NCI-H2227 (cell line): ENCODE data around the gene PDZD2.
"Not testable (repeated sequence)": the region's sequence is repeated elsewhere in the genome, so short reads cannot be mapped to it uniquely, and the experiment has no call there.

Source experiments
- DNase-seq: peaks from one replicate; lab custom pipeline; 2025; ENCODE audit not compliant: unreplicated experiment; lab: John Stamatoyannopoulos, UW

The PDZD2 gene

GRCh38 chr5:31996909-31997308, 358.0 kb downstream of the PDZD2 start:
- DNase-seq, result no peak

GRCh38 chr5:31999470-31999869, 360.5 kb downstream of the PDZD2 start:
- DNase-seq, result no peak

- no peak for DNase-seq
Observed at GRCh38 chr5:32000731-32001130, 361.8 kb downstream of the PDZD2 start.

- no peak for DNase-seq
Observed at GRCh38 chr5:32001284-32001683, 362.4 kb downstream of the PDZD2 start.

GRCh38 chr5:32001707-32002106, 362.8 kb downstream of the PDZD2 start:
- no peak for DNase-seq

GRCh38 chr5:32002755-32003154, 363.8 kb downstream of the PDZD2 start:
- no peak for DNase-seq

- DNase-seq, result no peak
Observed at GRCh38 chr5:32003981-32004380, 365.1 kb downstream of the PDZD2 start.

GRCh38 chr5:32004404-32004803, 365.5 kb downstream of the PDZD2 start:
- DNase-seq, result no peak

- DNase-seq, result no peak
Observed at GRCh38 chr5:32008746-32009145, 369.8 kb downstream of the PDZD2 start.

GRCh38 chr5:32013658-32014057, 374.7 kb downstream of the PDZD2 start:
- no peak for DNase-seq

- DNase-seq, result no peak
Observed at GRCh38 chr5:32014096-32014745, 375.3 kb downstream of the PDZD2 start.

GRCh38 chr5:32015262-32015661, 376.3 kb downstream of the PDZD2 start:
- DNase-seq, result not testable (repeated sequence)

GRCh38 chr5:32017692-32018367, 378.9 kb downstream of the PDZD2 start:
- DNase-seq, result no peak

GRCh38 chr5:32018476-32019436, 379.8 kb downstream of the PDZD2 start:
- DNase-seq, result no peak

- DNase-seq, result no peak
Observed at GRCh38 chr5:32020271-32020670, 381.3 kb downstream of the PDZD2 start.

- no peak for DNase-seq
Observed at GRCh38 chr5:32020946-32021345, 382.0 kb downstream of the PDZD2 start.

GRCh38 chr5:32021771-32022170, 382.8 kb downstream of the PDZD2 start:
- no peak for DNase-seq

GRCh38 chr5:32022638-32023037, 383.7 kb downstream of the PDZD2 start:
- no peak for DNase-seq

GRCh38 chr5:32023816-32024215, 384.9 kb downstream of the PDZD2 start:
- no peak for DNase-seq

- DNase-seq, result no peak
Observed at GRCh38 chr5:32024751-32025150, 385.8 kb downstream of the PDZD2 start.

GRCh38 chr5:32027093-32027716, 388.3 kb downstream of the PDZD2 start:
- no peak for DNase-seq
